ENCODE measurements around the gene LGR5. TPM values are rescaled to one million over a fixed set of nuclear protein-coding genes. Genes with fewer than 3 reads are reported as not detected.
"Not testable (repeated sequence)": the region's sequence is repeated elsewhere in the genome, so short reads cannot be mapped to it uniquely, and the experiment has no call there.

LGR5 gene
- total and polyA plus RNA-seq, 10 donors = 0.02 to 0.19 (median 0.02) TPM; not detected in 7

GRCh38 chr12:71566655-71567054 lies 127.1 kb downstream of the LGR5 start:
- Histone ChIP-seq H3K4me1 (no peaks in the 10 kb centered on the region), H3K9me3 (no peaks in the 10 kb centered on the region), H3K27ac (no peak overlapping the region), H3K27me3 (replicated peaks in 1 of 7) (no peaks in the 10 kb centered on the region), H3K36me3 (no peaks in the 10 kb centered on the region), H3K4me3 (no peak overlapping the region)
- intact Hi-C loops (cut with DNase I; ENCODE audit: low total_unique reads) = no loop called here
- 35 to 74% (median 52%) methylated on average over 2 of the region's 2 CpGs for WGBS, 5 donors
- TF ChIP-seq POLR2A (IDR thresholded peaks at IDR 0.05) = no peak
- no peak for TF ChIP-seq CTCF (IDR thresholded peaks at IDR 0.05 in 8 of 11, conservative IDR thresholded peaks at IDR 0.05 in 3 of 11)
- TF ChIP-seq POLR2AphosphoS5 (IDR thresholded peaks at IDR 0.05) = no peak
- DNase-seq = no peak

GRCh38 chr12:71567537-71567936 lies 127.9 kb downstream of the LGR5 start:
- no peaks in the 10 kb centered on the region for H3K9me3 ChIP-seq
- intact Hi-C loops (cut with DNase I; ENCODE audit: low total_unique reads) = no loop called here
- no peak overlapping the region for H3K27ac ChIP-seq
- DNase-seq = no peak
- no peaks in the 10 kb centered on the region for H3K36me3 ChIP-seq
- no peaks in the 10 kb centered on the region for H3K27me3 ChIP-seq (replicated peaks in 1 of 7)
- WGBS, 5 donors = 68 to 86% (median 77%) methylated on average over 3 of the region's 3 CpGs
- no peak overlapping the region for H3K4me3 ChIP-seq
- no peaks in the 10 kb centered on the region for H3K4me1 ChIP-seq
- no peak for TF ChIP-seq CTCF (IDR thresholded peaks at IDR 0.05 in 8 of 11, conservative IDR thresholded peaks at IDR 0.05 in 3 of 11)
- TF ChIP-seq POLR2A (IDR thresholded peaks at IDR 0.05) = no peak
- TF ChIP-seq POLR2AphosphoS5 (IDR thresholded peaks at IDR 0.05) = no peak

GRCh38 chr12:71569885-71570284 lies 130.3 kb downstream of the LGR5 start:
- H3K4me1 ChIP-seq; H3K27ac ChIP-seq; DNase-seq; H3K36me3 ChIP-seq; H3K27me3 ChIP-seq (replicated peaks in 1 of 7); H3K9me3 ChIP-seq; intact Hi-C loops (cut with DNase I; ENCODE audit: low total_unique reads); H3K4me3 ChIP-seq: not testable (repeated sequence)
- WGBS, 5 donors = 80 to 98% (median 95%) methylated on average over 6 of the region's 6 CpGs

GRCh38 chr12:71576496-71576895 lies 136.9 kb downstream of the LGR5 start:
- Histone ChIP-seq H3K27ac (no peak overlapping the region), H3K27me3 (replicated peaks in 1 of 7) (no peaks in the 10 kb centered on the region), H3K9me3 (no peaks in the 10 kb centered on the region), H3K4me1 (peaks cover 0 to 3% (median 0%) of the 10 kb centered on the region in 6 donors), H3K4me3 (no peak overlapping the region), H3K36me3 (no peaks in the 10 kb centered on the region)
- WGBS, 5 donors = 74 to 91% (median 87%) methylated on average over 3 of the region's 3 CpGs
- no peak for DNase-seq
- TF ChIP-seq CTCF (IDR thresholded peaks at IDR 0.05 in 8 of 11, conservative IDR thresholded peaks at IDR 0.05 in 3 of 11) = no peak
- intact Hi-C loops (cut with DNase I; ENCODE audit: low total_unique reads) = no loop called here

- Histone ChIP-seq H3K4me3 (no peak overlapping the region), H3K27me3 (replicated peaks in 1 of 7) (no peaks in the 10 kb centered on the region), H3K9me3 (no peaks in the 10 kb centered on the region), H3K36me3 (no peaks in the 10 kb centered on the region), H3K27ac (no peak overlapping the region), H3K4me1 (no peaks in the 10 kb centered on the region)
- TF ChIP-seq CTCF (IDR thresholded peaks at IDR 0.05 in 8 of 11, conservative IDR thresholded peaks at IDR 0.05 in 3 of 11) (no peak), POLR2AphosphoS5 (IDR thresholded peaks at IDR 0.05) (no peak), POLR2A (IDR thresholded peaks at IDR 0.05) (no peak)
- intact Hi-C loops (cut with DNase I; ENCODE audit: low total_unique reads) = no loop called here
- WGBS, 5 donors = 63 to 76% (median 73%) methylated on average over 5 of the region's 5 CpGs
- no peak for DNase-seq
These were observed 139.2 kb downstream of the LGR5 start for GRCh38 chr12:71578694-71579258.

Data from spleen (tissue), 11 donors.